A549 (cell line): Measurements from ENCODE around the gene RASSF8.

ENCODE experiments used
- CTCF ChIP-seq: fragments of >200 bp; sonication (Bioruptor Twin); formaldehyde crosslinking; IDR thresholded peaks from 3 replicates; pipeline ENCODE4 v1.5.1; 2016
- EHMT2 ChIP-seq: fragments of 200-600 bp; sonication (generic); IDR thresholded peaks from 2 replicates; pipeline ENCODE4 v1.6.1; 2016; ENCODE audit warnings: antibody characterized with exemption, low read depth, mild to moderate bottlenecking, moderate library complexity
- EP300 ChIP-seq, 2 experiments: fragments of >200 bp; sonication (Bioruptor Twin); formaldehyde crosslinking; IDR thresholded peaks; 2 replicates in 1 of 2; 3 replicates in 1 of 2; pipeline ENCODE4 v1.6.1; 2016 to 2017
- HOXB13 ChIP-seq: fragments of 250-450 bp; sonication (Bioruptor Pico); IDR thresholded peaks from 2 replicates; pipeline ENCODE4 v1.5.0; 2020; ENCODE audit warnings: low read depth, mild to moderate bottlenecking, moderate library complexity
- JUN ChIP-seq, 2 experiments: fragments of >200 bp; sonication (Bioruptor Twin); formaldehyde crosslinking; IDR thresholded peaks; 2 replicates in 1 of 2; 3 replicates in 1 of 2; pipeline ENCODE4 v1.6.1; 2016 to 2017
- JUNB ChIP-seq: fragments of >200 bp; sonication (Bioruptor Twin); formaldehyde crosslinking; IDR thresholded peaks from 2 replicates; pipeline ENCODE4 v1.6.1; 2016
- MYC ChIP-seq: IDR thresholded peaks from 2 replicates; pipeline ENCODE4 v1.6.1; 2012; ENCODE audit warnings: mild to moderate bottlenecking, inconsistent platforms, low read length, improper control_type of control experiment, borderline replicate concordance
- POLR2A ChIP-seq: IDR thresholded peaks from 2 replicates; pipeline ENCODE4 v1.6.1; 2012; ENCODE audit warnings: mild to moderate bottlenecking, low read length
- RAD21 ChIP-seq, 2 experiments: fragments of >200 bp in 1 of 2; sonication (Bioruptor Twin) in 1 of 2; formaldehyde crosslinking in 1 of 2; IDR thresholded peaks in 1 of 2; conservative IDR thresholded peaks in 1 of 2; 2 replicates in 1 of 2; 3 replicates in 1 of 2; pipeline ENCODE4 v1.6.1; 2012 to 2018; ENCODE audit warnings: inconsistent platforms in 1 of 2
- REST ChIP-seq: fragments of 200-600 bp; sonication (generic); IDR thresholded peaks from 2 replicates; pipeline ENCODE4 v1.6.1; 2016; ENCODE audit warnings: antibody characterized with exemption, mild to moderate bottlenecking, moderate library complexity

- no peak for TF ChIP-seq CTCF
- no peak for TF ChIP-seq EP300 (IDR thresholded peaks at IDR 0.05)
- TF ChIP-seq EHMT2, result no peak
- TF ChIP-seq RAD21 (conservative IDR thresholded peaks at IDR 0.05 in 1 of 2, IDR thresholded peaks at IDR 0.05 in 1 of 2), result no peak
- no peak for TF ChIP-seq JUNB
- TF ChIP-seq POLR2A, result no peak
- TF ChIP-seq JUN (IDR thresholded peaks at IDR 0.05), result no peak
- TF ChIP-seq HOXB13 (CRISPR knock-in tag), result no peak
- no peak for TF ChIP-seq MYC
- TF ChIP-seq REST, result no peak
Measured at GRCh38 chr12:25971654-25972041, 13.2 kb downstream of the RASSF8 start.
